Measurements from ENCODE around the gene REC114. TPM values are rescaled to one million over a fixed set of nuclear protein-coding genes. Genes with fewer than 3 reads are reported as not detected.

REC114 gene
- total and polyA plus RNA-seq, 2 experiments from 2014 or later: not detected

DNA sequence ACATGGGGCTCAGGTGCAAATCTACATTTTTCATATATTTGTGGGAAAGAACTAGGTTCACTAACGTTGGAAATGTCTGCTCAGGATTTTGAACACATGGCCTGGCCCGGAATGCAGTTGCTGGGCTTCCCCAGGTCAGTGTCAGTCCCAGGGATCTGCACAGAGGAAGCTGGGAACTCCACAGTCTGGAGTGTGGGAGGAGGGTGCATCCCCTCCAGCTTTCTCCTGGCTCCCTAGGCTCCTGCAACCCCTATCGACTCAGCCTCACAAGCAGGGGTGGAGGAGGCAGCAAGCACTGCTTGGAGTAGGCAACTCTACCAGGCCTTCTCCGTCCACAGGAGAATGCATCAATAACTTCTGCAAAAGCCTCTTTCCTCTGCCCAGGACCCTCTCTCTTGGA is 44.1 kb upstream of the REC114 start:
- H3K4me1 Mint-ChIP-seq: peaks cover 26% of the 10 kb centered on the region

More for the DNA sequence above, 44.1 kb upstream of the REC114 start:
- Histone ChIP-seq H3K27me3 (ENCODE audit: insufficient read depth) (no peaks in the 10 kb centered on the region), H2AFZ (no peak overlapping the region), H3K4me1 (ENCODE audit: insufficient read depth) (peaks cover 18% of the 10 kb centered on the region), H4K20me1 (replicated peaks; ENCODE audit: insufficient read depth) (no peaks in the 10 kb centered on the region), H3K27ac (ENCODE audit: low read depth) (no peak overlapping the region), H3K36me3 (ENCODE audit: insufficient read depth) (no peaks in the 10 kb centered on the region), H3K79me2 (replicated peaks; ENCODE audit: insufficient read depth) (no peaks in the 10 kb centered on the region), H3K4me2 (no peak overlapping the region), H3K4me3 (no peak overlapping the region), H3K9me2 (ENCODE audit: insufficient read depth) (no peaks in the 10 kb centered on the region), H3F3A (replicated peaks; ENCODE audit: low read depth) (no peaks in the 10 kb centered on the region)
- H3K4me3 Mint-ChIP-seq: no peak overlapping the region
- DNase-seq (ENCODE audit: low spot score): no peak
- TF ChIP-seq, protein P1, sequence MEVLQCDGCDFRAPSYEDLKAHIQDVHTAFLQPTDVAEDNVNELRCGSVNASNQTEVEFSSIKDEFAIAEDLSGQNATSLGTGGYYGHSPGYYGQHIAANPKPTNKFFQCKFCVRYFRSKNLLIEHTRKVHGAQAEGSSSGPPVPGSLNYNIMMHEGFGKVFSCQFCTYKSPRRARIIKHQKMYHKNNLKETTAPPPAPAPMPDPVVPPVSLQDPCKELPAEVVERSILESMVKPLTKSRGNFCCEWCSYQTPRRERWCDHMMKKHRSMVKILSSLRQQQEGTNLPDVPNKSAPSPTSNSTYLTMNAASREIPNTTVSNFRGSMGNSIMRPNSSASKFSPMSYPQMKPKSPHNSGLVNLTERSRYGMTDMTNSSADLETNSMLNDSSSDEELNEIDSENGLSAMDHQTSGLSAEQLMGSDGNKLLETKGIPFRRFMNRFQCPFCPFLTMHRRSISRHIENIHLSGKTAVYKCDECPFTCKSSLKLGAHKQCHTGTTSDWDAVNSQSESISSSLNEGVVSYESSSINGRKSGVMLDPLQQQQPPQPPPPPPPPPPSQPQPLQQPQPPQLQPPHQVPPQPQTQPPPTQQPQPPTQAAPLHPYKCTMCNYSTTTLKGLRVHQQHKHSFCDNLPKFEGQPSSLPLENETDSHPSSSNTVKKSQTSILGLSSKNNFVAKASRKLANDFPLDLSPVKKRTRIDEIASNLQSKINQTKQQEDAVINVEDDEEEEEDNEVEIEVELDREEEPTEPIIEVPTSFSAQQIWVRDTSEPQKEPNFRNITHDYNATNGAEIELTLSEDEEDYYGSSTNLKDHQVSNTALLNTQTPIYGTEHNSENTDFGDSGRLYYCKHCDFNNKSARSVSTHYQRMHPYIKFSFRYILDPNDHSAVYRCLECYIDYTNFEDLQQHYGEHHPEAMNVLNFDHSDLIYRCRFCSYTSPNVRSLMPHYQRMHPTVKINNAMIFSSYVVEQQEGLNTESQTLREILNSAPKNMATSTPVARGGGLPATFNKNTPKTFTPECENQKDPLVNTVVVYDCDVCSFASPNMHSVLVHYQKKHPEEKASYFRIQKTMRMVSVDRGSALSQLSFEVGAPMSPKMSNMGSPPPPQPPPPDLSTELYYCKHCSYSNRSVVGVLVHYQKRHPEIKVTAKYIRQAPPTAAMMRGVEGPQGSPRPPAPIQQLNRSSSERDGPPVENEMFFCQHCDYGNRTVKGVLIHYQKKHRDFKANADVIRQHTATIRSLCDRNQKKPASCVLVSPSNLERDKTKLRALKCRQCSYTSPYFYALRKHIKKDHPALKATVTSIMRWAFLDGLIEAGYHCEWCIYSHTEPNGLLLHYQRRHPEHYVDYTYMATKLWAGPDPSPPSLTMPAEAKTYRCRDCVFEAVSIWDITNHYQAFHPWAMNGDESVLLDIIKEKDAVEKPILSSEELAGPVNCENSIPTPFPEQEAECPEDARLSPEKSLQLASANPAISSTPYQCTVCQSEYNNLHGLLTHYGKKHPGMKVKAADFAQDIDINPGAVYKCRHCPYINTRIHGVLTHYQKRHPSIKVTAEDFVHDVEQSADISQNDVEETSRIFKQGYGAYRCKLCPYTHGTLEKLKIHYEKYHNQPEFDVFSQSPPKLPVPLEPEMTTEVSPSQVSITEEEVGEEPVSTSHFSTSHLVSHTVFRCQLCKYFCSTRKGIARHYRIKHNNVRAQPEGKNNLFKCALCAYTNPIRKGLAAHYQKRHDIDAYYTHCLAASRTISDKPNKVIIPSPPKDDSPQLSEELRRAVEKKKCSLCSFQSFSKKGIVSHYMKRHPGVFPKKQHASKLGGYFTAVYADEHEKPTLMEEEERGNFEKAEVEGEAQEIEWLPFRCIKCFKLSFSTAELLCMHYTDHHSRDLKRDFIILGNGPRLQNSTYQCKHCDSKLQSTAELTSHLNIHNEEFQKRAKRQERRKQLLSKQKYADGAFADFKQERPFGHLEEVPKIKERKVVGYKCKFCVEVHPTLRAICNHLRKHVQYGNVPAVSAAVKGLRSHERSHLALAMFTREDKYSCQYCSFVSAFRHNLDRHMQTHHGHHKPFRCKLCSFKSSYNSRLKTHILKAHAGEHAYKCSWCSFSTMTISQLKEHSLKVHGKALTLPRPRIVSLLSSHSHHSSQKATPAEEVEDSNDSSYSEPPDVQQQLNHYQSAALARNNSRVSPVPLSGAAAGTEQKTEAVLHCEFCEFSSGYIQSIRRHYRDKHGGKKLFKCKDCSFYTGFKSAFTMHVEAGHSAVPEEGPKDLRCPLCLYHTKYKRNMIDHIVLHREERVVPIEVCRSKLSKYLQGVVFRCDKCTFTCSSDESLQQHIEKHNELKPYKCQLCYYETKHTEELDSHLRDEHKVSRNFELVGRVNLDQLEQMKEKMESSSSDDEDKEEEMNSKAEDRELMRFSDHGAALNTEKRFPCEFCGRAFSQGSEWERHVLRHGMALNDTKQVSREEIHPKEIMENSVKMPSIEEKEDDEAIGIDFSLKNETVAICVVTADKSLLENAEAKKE (CRISPR knock-in tag; IDR thresholded peaks at IDR 0.05): no peak
- TF ChIP-seq, protein P2, sequence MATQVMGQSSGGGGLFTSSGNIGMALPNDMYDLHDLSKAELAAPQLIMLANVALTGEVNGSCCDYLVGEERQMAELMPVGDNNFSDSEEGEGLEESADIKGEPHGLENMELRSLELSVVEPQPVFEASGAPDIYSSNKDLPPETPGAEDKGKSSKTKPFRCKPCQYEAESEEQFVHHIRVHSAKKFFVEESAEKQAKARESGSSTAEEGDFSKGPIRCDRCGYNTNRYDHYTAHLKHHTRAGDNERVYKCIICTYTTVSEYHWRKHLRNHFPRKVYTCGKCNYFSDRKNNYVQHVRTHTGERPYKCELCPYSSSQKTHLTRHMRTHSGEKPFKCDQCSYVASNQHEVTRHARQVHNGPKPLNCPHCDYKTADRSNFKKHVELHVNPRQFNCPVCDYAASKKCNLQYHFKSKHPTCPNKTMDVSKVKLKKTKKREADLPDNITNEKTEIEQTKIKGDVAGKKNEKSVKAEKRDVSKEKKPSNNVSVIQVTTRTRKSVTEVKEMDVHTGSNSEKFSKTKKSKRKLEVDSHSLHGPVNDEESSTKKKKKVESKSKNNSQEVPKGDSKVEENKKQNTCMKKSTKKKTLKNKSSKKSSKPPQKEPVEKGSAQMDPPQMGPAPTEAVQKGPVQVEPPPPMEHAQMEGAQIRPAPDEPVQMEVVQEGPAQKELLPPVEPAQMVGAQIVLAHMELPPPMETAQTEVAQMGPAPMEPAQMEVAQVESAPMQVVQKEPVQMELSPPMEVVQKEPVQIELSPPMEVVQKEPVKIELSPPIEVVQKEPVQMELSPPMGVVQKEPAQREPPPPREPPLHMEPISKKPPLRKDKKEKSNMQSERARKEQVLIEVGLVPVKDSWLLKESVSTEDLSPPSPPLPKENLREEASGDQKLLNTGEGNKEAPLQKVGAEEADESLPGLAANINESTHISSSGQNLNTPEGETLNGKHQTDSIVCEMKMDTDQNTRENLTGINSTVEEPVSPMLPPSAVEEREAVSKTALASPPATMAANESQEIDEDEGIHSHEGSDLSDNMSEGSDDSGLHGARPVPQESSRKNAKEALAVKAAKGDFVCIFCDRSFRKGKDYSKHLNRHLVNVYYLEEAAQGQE (IDR thresholded peaks at IDR 0.05; ENCODE audit: unreplicated experiment): no peak
- TF ChIP-seq EZH2phosphoT487 (IDR thresholded peaks at IDR 0.05; ENCODE audit: unreplicated experiment) (no peak), NANOG (IDR thresholded peaks at IDR 0.05; ENCODE audit: borderline replicate concordance) (no peak), POLR2AphosphoS5 (IDR thresholded peaks at IDR 0.05; ENCODE audit: low read depth) (no peak), STAT1 (IDR thresholded peaks at IDR 0.05; ENCODE audit: unreplicated experiment) (no peak), CREB1 (CRISPR knock-in tag; IDR thresholded peaks at IDR 0.05; ENCODE audit: low read depth) (no peak), EZH2 (IDR thresholded peaks at IDR 0.05; ENCODE audit: low read depth, unreplicated experiment) (no peak), JUNB (IDR thresholded peaks at IDR 0.05; ENCODE audit: unreplicated experiment) (no peak), ZNF114 (CRISPR knock-in tag; IDR thresholded peaks at IDR 0.05) (no peak), ZNF331 (CRISPR knock-in tag; IDR thresholded peaks at IDR 0.05; ENCODE audit: low read depth) (no peak)
- TF ChIP-seq, protein P3, sequence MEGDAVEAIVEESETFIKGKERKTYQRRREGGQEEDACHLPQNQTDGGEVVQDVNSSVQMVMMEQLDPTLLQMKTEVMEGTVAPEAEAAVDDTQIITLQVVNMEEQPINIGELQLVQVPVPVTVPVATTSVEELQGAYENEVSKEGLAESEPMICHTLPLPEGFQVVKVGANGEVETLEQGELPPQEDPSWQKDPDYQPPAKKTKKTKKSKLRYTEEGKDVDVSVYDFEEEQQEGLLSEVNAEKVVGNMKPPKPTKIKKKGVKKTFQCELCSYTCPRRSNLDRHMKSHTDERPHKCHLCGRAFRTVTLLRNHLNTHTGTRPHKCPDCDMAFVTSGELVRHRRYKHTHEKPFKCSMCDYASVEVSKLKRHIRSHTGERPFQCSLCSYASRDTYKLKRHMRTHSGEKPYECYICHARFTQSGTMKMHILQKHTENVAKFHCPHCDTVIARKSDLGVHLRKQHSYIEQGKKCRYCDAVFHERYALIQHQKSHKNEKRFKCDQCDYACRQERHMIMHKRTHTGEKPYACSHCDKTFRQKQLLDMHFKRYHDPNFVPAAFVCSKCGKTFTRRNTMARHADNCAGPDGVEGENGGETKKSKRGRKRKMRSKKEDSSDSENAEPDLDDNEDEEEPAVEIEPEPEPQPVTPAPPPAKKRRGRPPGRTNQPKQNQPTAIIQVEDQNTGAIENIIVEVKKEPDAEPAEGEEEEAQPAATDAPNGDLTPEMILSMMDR (conservative IDR thresholded peaks at IDR 0.05; ENCODE audit: low read depth in 2 of 2): no peak
- TF ChIP-seq, protein P4, sequence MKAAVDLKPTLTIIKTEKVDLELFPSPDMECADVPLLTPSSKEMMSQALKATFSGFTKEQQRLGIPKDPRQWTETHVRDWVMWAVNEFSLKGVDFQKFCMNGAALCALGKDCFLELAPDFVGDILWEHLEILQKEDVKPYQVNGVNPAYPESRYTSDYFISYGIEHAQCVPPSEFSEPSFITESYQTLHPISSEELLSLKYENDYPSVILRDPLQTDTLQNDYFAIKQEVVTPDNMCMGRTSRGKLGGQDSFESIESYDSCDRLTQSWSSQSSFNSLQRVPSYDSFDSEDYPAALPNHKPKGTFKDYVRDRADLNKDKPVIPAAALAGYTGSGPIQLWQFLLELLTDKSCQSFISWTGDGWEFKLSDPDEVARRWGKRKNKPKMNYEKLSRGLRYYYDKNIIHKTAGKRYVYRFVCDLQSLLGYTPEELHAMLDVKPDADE (IDR thresholded peaks at IDR 0.05): no peak
- no peak overlapping the region for H3K27ac Mint-ChIP-seq
- H3K36me3 Mint-ChIP-seq (ENCODE audit: low read depth): no peaks in the 10 kb centered on the region
- no peak; the same call in 2 of the 3 replicates for ATAC-seq
- no peaks in the 10 kb centered on the region for H3K27me3 Mint-ChIP-seq (ENCODE audit: insufficient read depth, low read depth, poor library complexity)
- no peaks in the 10 kb centered on the region for H3K9me3 Mint-ChIP-seq
